ENCODE data around the gene TRIM41.

DNA sequence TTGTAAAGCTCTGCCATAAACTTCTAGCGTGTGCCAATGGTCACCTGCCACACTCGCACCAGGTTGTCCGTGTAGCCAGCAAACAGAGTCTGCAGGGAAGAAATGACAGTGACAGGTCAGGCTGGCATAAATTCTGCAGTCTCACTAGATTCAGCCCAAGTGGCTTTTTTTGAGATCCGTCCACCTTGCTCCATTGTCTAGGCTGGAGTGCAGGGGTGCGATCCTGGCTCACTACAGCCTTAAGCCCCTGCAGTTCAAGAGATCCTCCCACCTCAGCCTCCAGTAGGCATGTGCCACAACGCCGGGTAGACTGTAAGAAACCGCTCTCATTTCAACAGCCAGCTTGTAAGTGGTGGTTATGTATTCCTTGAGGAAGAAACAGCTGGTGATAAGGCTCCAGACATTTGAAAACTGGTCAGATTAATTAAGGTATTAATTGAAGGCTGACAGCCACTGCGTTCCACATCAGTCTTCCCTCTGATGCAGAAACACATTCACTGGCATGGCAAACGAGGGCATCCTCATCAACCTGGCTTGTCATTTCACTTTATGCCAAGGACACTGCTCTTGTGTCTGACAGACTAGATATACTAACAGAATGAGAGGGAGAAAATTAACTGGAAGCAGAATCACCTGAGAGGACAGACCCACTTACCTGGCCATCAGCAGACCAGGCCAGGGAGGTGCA lies 14.0 kb downstream of the TRIM41 start:
- TF ChIP-seq, protein P1, sequence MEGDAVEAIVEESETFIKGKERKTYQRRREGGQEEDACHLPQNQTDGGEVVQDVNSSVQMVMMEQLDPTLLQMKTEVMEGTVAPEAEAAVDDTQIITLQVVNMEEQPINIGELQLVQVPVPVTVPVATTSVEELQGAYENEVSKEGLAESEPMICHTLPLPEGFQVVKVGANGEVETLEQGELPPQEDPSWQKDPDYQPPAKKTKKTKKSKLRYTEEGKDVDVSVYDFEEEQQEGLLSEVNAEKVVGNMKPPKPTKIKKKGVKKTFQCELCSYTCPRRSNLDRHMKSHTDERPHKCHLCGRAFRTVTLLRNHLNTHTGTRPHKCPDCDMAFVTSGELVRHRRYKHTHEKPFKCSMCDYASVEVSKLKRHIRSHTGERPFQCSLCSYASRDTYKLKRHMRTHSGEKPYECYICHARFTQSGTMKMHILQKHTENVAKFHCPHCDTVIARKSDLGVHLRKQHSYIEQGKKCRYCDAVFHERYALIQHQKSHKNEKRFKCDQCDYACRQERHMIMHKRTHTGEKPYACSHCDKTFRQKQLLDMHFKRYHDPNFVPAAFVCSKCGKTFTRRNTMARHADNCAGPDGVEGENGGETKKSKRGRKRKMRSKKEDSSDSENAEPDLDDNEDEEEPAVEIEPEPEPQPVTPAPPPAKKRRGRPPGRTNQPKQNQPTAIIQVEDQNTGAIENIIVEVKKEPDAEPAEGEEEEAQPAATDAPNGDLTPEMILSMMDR (conservative IDR thresholded peaks at IDR 0.05 in 1 of 2, IDR thresholded peaks at IDR 0.05 in 1 of 2; ENCODE audit: extremely low read depth in 1 of 2, insufficient read depth in 1 of 2, low read depth in 1 of 2, low read length in 2 of 2), result no peak
- no peak for TF ChIP-seq EZH2 (IDR thresholded peaks at IDR 0.05; ENCODE audit: borderline replicate concordance, low read length)
